ENCODE data around the gene JUND. TPM values are rescaled to one million over a fixed set of nuclear protein-coding genes. Genes with fewer than 3 reads are reported as not detected.

The JUND gene
- total RNA-seq, 1 donor from 2014 or later = 161 TPM

DNA sequence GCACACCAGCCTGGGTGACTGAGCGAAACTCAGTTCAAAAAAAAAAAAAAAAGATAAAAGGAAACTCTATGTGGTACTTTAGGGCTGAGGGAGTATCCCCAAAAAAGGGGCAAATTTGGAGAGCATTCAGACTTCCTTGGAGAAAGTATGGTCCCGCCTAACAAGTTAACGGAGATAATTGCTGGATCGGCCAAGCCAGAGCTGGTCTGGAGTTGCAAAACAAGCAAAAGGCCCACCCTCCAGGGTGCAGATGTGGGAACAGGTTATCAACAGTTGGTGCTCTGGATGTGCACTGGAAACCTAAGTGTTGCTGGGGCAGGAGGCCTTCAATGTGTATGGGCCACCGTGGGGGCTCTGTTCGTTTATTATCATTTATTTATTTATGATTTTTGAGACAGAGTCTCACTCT, 10.0 kb downstream of the JUND start:
- Histone ChIP-seq H3K9ac (ENCODE audit: low read length) (no peak overlapping the region), H3K4me2 (ENCODE audit: low read length) (no peak overlapping the region), H3K27me3 (ENCODE audit: insufficient read depth, low read length) (no peaks in the 10 kb centered on the region), H3K4me1 (ENCODE audit: insufficient read depth, low read length) (peaks cover 20% of the 10 kb centered on the region), H3K27ac (ENCODE audit: low read depth, low read length) (no peak overlapping the region), H3K9me3 (ENCODE audit: insufficient read depth, low read depth, low read length) (no peaks in the 10 kb centered on the region), H2AFZ (ENCODE audit: low read depth, low read length) (no peak overlapping the region), H4K20me1 (ENCODE audit: insufficient read depth, low read length) (peaks cover 40% of the 10 kb centered on the region), H3K79me2 (ENCODE audit: insufficient read depth, low read length) (peaks cover 15% of the 10 kb centered on the region), H3K4me3 (ENCODE audit: insufficient read depth, low read depth, low read length) (no peak overlapping the region), H3K36me3 (ENCODE audit: insufficient read depth, low read length) (no peaks in the 10 kb centered on the region)
- TF ChIP-seq EZH2 (IDR thresholded peaks at IDR 0.05; ENCODE audit: insufficient read depth, low read length) = no peak
- TF ChIP-seq, protein P1, sequence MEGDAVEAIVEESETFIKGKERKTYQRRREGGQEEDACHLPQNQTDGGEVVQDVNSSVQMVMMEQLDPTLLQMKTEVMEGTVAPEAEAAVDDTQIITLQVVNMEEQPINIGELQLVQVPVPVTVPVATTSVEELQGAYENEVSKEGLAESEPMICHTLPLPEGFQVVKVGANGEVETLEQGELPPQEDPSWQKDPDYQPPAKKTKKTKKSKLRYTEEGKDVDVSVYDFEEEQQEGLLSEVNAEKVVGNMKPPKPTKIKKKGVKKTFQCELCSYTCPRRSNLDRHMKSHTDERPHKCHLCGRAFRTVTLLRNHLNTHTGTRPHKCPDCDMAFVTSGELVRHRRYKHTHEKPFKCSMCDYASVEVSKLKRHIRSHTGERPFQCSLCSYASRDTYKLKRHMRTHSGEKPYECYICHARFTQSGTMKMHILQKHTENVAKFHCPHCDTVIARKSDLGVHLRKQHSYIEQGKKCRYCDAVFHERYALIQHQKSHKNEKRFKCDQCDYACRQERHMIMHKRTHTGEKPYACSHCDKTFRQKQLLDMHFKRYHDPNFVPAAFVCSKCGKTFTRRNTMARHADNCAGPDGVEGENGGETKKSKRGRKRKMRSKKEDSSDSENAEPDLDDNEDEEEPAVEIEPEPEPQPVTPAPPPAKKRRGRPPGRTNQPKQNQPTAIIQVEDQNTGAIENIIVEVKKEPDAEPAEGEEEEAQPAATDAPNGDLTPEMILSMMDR (IDR thresholded peaks at IDR 0.05; ENCODE audit: insufficient read depth, low read depth, low read length) = no peak
- Mint-ChIP-seq H3K4me3 (ENCODE audit: unreplicated experiment) (no peak overlapping the region), H3K9me3 (ENCODE audit: unreplicated experiment) (no peaks in the 10 kb centered on the region), H3K36me3 (ENCODE audit: low read depth, unreplicated experiment) (peaks cover 15% of the 10 kb centered on the region), H3K4me1 (ENCODE audit: low read depth, unreplicated experiment) (no peaks in the 10 kb centered on the region), H3K27ac (ENCODE audit: unreplicated experiment) (no peak overlapping the region), H3K27me3 (ENCODE audit: low read depth, unreplicated experiment) (no peaks in the 10 kb centered on the region)
- FAIRE-seq = no peak
- DNase-seq (ENCODE audit: low read depth) = no peak

DNA sequence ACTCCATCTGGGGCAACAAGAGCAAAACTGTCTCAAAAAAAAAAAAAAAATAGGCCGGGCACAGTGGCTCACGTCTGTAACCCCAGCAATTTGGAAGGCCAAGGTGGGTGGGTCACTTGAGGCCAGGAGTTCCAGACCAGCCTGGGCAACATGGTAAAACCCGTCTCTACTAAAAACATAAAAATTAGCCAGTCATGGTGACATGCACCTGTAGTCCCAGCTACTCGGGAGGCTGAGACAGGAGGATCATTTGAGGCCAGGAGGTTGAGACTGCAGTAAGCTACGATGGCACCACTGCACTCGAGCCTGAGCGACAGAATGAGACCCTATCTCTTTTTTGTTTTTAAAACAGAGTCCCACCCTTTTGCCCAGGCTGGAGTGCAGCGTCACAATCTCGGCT, 11.1 kb downstream of the JUND start:
- Mint-ChIP-seq H3K36me3 (ENCODE audit: low read depth, unreplicated experiment) (peaks cover 25% of the 10 kb centered on the region), H3K4me1 (ENCODE audit: low read depth, unreplicated experiment) (no peaks in the 10 kb centered on the region), H3K4me3 (ENCODE audit: unreplicated experiment) (no peak overlapping the region), H3K27me3 (ENCODE audit: low read depth, unreplicated experiment) (no peaks in the 10 kb centered on the region), H3K9me3 (ENCODE audit: unreplicated experiment) (peaks cover under 1% of the 10 kb centered on the region), H3K27ac (ENCODE audit: unreplicated experiment) (no peak overlapping the region)
- Histone ChIP-seq H3K27ac (ENCODE audit: low read depth, low read length) (no peak overlapping the region), H3K36me3 (ENCODE audit: insufficient read depth, low read length) (no peaks in the 10 kb centered on the region), H4K20me1 (ENCODE audit: insufficient read depth, low read length) (peaks cover 28% of the 10 kb centered on the region), H3K4me3 (ENCODE audit: insufficient read depth, low read depth, low read length) (no peak overlapping the region), H2AFZ (ENCODE audit: low read depth, low read length) (no peak overlapping the region), H3K9ac (ENCODE audit: low read length) (no peak overlapping the region), H3K4me1 (ENCODE audit: insufficient read depth, low read length) (peaks cover 11% of the 10 kb centered on the region), H3K79me2 (ENCODE audit: insufficient read depth, low read length) (peaks cover 6% of the 10 kb centered on the region), H3K27me3 (ENCODE audit: insufficient read depth, low read length) (no peaks in the 10 kb centered on the region), H3K4me2 (ENCODE audit: low read length) (no peak overlapping the region), H3K9me3 (ENCODE audit: insufficient read depth, low read depth, low read length) (no peaks in the 10 kb centered on the region)
- FAIRE-seq (no peak), DNase-seq (ENCODE audit: low read depth) (no peak)
- TF ChIP-seq EZH2 (IDR thresholded peaks at IDR 0.05; ENCODE audit: insufficient read depth, low read length) = no peak
- TF ChIP-seq, protein P1 (IDR thresholded peaks at IDR 0.05; ENCODE audit: insufficient read depth, low read depth, low read length) = no peak

DNA sequence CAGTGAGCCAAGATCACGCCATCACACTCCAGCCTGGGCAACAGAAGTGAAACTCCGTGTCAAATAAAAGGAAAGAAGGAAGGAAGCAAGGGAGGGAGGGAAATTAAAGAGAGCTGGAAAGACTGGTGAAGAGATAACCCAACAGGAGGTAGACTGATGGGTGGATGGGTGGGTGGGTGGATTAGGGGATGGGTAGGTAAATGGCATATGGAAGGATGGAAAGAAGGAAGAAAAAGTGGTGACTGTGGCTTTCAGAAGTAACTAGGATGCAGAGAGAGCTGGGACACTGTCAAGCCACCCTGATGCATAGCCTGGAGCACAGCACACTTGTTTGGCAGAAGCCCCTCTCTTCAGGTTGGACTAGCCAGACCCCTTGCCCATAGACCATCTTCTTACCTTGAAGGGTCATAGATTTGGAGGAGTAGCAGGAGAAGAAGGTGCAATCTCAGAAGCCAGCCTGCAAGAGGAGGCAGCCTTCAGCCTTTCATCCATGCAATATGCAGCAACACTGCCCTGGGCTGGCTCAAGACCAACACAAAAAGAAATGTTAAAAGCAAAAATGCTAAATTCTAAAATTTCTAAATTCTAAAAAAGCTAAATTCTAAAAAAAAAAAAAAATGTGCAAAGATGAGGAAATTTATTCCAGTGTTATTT, 12.2 kb downstream of the JUND start:
- no peak for FAIRE-seq
- Mint-ChIP-seq H3K4me1 (ENCODE audit: low read depth, unreplicated experiment) (no peaks in the 10 kb centered on the region), H3K36me3 (ENCODE audit: low read depth, unreplicated experiment) (peaks cover 29% of the 10 kb centered on the region), H3K4me3 (ENCODE audit: unreplicated experiment) (no peak overlapping the region), H3K9me3 (ENCODE audit: unreplicated experiment) (peaks cover 3% of the 10 kb centered on the region), H3K27me3 (ENCODE audit: low read depth, unreplicated experiment) (no peaks in the 10 kb centered on the region), H3K27ac (ENCODE audit: unreplicated experiment) (peak overlapping the region; percentile 7)
- peaks cover 18% of the 10 kb centered on the region for H4K20me1 ChIP-seq (ENCODE audit: insufficient read depth, low read length)
- no peaks in the 10 kb centered on the region for H3K9me3 ChIP-seq (ENCODE audit: insufficient read depth, low read depth, low read length)
- H3K4me1 ChIP-seq (ENCODE audit: insufficient read depth, low read length) = no peaks in the 10 kb centered on the region
- H3K4me3 ChIP-seq (ENCODE audit: insufficient read depth, low read depth, low read length) = no peak overlapping the region
- H3K9ac ChIP-seq (ENCODE audit: low read length) = no peak overlapping the region
- no peak for DNase-seq (ENCODE audit: low read depth)
- peaks cover under 1% of the 10 kb centered on the region for H3K79me2 ChIP-seq (ENCODE audit: insufficient read depth, low read length)
- no peak overlapping the region for H3K4me2 ChIP-seq (ENCODE audit: low read length)
- no peak overlapping the region for H2AFZ ChIP-seq (ENCODE audit: low read depth, low read length)
- no peaks in the 10 kb centered on the region for H3K27me3 ChIP-seq (ENCODE audit: insufficient read depth, low read length)
- TF ChIP-seq, protein P1 (IDR thresholded peaks at IDR 0.05; ENCODE audit: insufficient read depth, low read depth, low read length) = no peak
- no peak for TF ChIP-seq EZH2 (IDR thresholded peaks at IDR 0.05; ENCODE audit: insufficient read depth, low read length)
- H3K27ac ChIP-seq (ENCODE audit: low read depth, low read length) = no peak overlapping the region
- no peaks in the 10 kb centered on the region for H3K36me3 ChIP-seq (ENCODE audit: insufficient read depth, low read length)

Measured in astrocyte (in vitro differentiated cells and primary cell).